HG02840 (cell line): Measurements from ENCODE around the gene CCDC15.
"Not testable (repeated sequence)": the region's sequence is repeated elsewhere in the genome, so short reads cannot be mapped to it uniquely, and the experiment has no call there.

Experiments used
- ATAC-seq: cut with Tn5 transposase; IDR thresholded peaks from one replicate; pipeline ENCODE4 v1.9.1; 2021; ENCODE audit warnings: mild to moderate bottlenecking, moderate library complexity, moderate number of reproducible peaks; ENCODE audit not compliant: unreplicated experiment, low FRiP score

CCDC15 gene

GRCh38 chr11:125078516-125079140, 124.6 kb downstream of the CCDC15 start:
- no peak for ATAC-seq

- no peak for ATAC-seq
Observed at GRCh38 chr11:125079151-125079877, 125.3 kb downstream of the CCDC15 start.

GRCh38 chr11:125079878-125080530, 126.0 kb downstream of the CCDC15 start:
- no peak for ATAC-seq

- no peak for ATAC-seq
Observed at GRCh38 chr11:125080531-125080911, 126.5 kb downstream of the CCDC15 start.

DNA sequence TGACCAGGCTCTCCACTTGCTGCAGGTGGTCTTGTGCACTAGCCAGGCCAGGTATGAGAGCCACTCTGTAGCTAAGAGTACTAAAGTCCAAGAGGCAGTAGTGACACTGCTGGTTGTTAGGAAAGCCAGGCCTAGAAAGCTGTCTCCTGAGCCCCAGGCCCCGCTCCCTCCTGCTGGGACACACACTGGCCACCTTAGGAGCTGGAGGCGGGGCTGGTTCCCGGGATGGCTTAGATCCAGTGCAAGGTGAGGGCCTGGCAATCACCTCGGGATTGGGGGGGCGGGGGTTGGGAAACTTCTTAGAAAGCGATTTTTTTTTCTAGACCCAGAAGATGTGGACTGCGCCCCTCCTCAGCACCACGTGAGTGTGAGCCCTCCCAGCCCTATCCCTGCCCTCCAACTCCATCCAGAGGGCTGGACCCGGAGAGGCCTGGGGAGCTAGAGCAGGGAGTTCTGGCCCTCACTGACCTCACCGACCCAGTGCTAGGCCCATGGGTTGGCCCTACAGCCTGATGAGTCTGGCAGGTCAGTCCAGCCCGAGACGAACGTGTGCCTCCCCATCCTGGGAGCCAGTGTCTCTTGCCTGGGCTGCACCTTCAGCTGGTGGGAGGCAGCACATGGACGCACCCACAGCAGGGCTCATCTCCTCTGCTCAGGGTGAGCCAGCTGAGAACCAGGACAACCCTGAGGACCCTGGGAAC, 127.2 kb downstream of the CCDC15 start:
- ATAC-seq = no peak

DNA sequence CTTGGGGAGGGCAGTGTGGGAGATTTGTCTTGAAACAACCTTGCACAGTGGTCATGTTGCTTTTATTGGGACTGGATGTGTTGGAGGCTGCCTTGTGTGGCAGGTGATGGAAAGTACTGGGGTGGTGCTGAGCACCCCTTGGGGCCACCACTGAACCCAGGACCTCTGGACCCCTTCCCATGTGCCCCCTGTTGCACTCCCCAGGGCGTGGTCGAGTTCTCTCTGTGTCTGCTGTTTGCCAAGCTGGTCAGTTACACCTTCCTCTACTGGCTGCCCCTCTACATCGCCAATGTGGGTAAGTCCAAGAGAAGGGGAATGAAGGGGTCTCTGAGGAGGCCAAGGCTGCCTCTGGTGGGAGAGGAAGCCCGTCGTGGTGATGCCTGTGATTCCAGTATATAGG, 128.0 kb downstream of the CCDC15 start:
- no peak for ATAC-seq

- no peak for ATAC-seq
Observed at GRCh38 chr11:125082611-125083311, 128.8 kb downstream of the CCDC15 start.

DNA sequence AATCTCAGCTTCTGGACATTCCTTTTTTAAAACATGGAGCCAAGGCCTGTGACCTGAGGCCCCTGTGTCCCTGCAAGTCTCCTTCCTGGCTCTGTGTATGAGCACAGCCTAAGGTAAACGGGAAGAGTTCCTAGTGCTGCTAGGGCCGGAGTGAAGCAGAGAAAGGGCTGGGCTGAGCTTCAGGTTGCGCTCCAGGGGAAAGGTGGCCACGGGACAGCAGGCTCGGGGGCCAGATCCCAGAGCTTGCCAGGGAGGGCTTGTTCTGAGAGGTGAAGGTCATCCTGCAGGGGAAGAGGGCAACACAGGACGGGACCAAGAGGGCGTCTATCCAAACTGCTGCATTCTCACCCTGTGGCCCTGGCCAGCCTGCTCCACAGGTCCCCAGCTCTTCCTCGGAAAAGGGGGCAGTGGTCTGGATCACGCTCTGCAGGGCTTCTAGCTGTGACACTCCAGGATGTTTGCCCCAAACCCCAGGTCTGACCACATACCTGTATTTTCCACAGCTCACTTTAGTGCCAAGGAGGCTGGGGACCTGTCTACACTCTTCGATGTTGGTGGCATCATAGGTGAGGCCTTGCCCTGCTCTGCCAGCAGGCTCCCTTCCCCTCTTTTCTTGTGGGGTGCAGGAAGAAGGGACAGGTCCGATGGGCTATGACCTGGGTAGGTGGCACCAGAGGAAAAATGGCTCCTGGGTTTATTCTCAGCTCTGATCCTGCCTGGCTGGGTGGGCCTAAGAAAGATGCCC, 129.5 kb downstream of the CCDC15 start:
- ATAC-seq = no peak

DNA sequence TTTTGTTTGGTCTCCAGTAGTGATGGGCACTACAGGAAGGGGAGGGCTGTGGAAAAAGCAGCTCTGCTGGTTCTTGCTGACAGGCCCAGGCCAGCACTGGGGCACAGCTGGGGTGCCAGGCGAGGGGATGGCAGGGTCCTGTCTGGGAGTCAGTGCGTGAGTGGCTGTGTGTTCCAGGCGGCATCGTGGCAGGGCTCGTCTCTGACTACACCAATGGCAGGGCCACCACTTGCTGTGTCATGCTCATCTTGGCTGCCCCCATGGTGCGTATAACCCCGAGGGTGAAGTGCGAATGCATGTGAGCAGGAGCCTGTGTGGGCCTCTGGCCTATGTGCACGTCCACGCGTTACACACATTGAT, 130.0 kb downstream of the CCDC15 start:
- ATAC-seq = no peak

GRCh38 chr11:125084761-125085231, 130.8 kb downstream of the CCDC15 start:
- ATAC-seq = no peak

GRCh38 chr11:125085301-125086081, 131.5 kb downstream of the CCDC15 start:
- no peak for ATAC-seq

DNA sequence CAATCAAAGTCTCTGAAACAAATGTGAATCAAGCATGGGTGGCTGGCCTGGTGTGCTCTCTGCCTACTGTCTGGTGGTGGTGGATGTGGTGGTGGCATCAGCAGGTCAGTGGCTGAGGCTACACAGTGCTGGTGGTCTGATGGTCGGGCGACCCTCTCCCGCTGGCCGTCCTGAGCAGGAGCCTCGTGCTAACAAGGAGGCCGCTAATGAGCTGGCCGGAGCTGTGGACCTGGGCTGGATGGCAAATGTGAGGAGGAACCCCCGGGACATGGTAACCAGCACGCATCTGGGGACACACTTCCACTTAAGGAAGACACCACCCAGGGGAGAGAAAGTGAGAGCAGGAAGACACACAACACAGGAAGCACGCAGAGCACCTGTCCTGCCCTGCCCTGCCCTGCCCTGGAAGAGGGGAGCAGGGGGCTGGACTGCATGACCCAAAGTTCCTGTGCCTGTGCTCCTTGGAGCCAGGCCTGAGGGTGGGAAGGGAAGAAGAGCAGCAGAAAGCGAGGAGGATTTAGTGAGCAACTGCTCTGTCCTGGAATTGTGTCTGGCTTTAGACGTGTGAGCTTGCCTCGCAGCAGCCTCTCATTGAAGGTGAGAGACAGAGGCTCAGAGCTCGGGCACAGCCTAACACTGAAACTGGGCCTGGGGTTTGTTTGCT, 132.8 kb downstream of the CCDC15 start:
- no peak for ATAC-seq

DNA sequence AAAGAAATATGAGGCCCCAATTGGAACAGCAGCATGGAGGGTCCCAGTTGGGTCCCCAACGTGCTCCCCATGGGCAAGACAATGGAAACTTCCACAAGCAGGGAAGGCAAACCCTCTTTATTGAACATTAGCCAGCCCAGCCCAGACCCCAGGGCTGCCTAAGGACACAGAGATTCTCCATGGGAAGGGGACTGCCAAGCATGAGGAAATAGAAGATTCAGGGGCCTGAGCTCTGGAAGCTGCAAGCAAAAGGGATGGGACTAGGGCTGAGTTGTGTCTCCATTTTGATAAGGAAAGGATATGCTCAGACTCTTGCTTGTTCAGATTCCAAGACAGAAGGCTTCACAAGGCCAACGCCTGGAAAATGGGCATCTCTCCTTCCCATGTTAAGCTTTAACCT, 134.1 kb downstream of the CCDC15 start:
- ATAC-seq = no peak

DNA sequence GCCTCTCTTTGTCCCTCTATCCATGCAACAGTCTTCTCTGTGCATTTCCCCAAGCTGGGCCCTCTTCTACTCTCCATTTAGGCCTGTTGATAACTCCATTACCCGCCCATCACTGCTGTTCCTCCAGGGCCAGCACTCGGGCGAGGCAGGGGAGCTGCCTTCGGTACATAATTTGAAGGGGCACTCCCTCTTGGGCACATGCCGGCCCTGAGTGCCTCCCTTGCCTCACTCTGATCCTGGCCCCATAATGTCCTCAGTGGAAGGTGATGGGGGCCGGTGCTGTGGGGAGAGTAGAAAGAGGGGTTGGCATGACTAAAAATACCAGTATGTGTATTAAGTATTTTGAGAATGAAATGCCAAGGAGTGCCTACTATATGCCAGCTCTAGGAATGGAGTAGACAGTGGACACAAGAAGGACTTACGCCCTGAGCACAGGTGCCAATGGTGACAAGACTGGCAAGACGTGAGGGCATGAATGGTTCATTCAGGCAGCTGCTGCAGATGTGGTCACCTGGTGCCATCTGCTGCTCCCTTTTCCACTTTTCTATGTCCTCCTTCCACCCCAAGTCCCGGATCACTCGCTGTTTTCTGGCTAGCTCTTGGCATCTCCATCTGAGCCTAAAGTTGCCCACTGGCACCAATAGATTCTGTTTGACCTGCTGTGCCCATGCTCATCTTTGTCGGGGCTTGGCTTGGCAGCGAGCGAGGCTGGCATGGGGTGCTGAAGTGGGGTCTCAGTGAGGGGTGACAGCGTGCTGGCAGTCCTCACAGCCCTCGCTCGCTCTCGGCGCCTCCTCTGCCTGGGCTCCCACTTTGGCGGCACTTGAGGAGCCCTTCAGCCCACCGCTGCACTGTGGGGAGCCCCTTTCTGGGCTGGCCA, 134.8 kb downstream of the CCDC15 start:
- no peak for ATAC-seq

GRCh38 chr11:125089481-125089880, 135.5 kb downstream of the CCDC15 start:
- ATAC-seq = not testable (repeated sequence)

- not testable (repeated sequence) for ATAC-seq
Observed at GRCh38 chr11:125090151-125090550, 136.1 kb downstream of the CCDC15 start.

DNA sequence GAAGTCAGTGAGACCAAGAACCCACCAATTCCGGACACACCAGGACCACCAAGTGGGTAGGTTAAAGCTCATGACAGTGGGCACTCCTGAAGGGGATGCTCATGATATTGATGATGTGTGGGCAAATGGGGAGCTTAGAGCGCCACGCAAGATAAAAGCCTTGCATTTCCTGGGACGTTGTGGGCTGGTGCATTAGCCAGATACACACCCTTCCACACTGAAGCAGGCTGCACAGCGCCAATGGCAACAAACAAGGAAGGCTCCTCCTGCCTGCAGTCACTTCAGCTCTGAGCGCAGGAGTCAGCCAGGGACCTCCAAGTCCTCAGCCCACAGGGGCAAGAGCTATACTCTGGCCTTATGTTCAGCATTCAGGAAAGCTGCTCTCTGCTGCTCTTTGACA, 136.8 kb downstream of the CCDC15 start:
- ATAC-seq = no peak
